Prostate gland (tissue), 2 donors: ENCODE results near the gene ICE2. TPM values are rescaled to one million over a fixed set of nuclear protein-coding genes. Genes with fewer than 3 reads are reported as not detected.

Source experiments
- DNase-seq: peaks from one replicate; pipeline ENCODE4 v3.0.0-alpha.2; 2019; ENCODE audit warnings: low spot score
- H3K27ac ChIP-seq, 2 donors: fragments of 200-600 bp; sonication (generic); 2 replicates each; pipeline ENCODE4 v1.5.1; 2017 to 2019
- H3K27me3 ChIP-seq: fragments of 200-600 bp; sonication (generic); replicated peaks from 2 replicates; pipeline ENCODE4 v1.5.1; 2019; ENCODE audit not compliant: insufficient read depth
- H3K36me3 ChIP-seq, 2 donors: fragments of 200-600 bp; sonication (generic); 1 replicate in 1 of 2; 2 replicates in 1 of 2; pipeline versions ENCODE4 v1.5.1 to v1.8.1; 2017 to 2019
- H3K4me1 ChIP-seq: fragments of 200-600 bp; sonication (generic); replicated peaks from 2 replicates; pipeline ENCODE4 v1.5.1; 2019
- H3K4me3 ChIP-seq, 2 donors: fragments of 200-600 bp; sonication (generic); 2 replicates each; pipeline ENCODE4 v1.5.1; 2017 to 2019
- H3K9me3 ChIP-seq: fragments of 200-600 bp; sonication (generic); 2 replicates; pipeline ENCODE4 v1.5.1; 2017
- CTCF ChIP-seq, 4 experiments: fragments of 200-600 bp in 2 of 4; fragments of 450-650 bp in 2 of 4; sonication (generic) in 2 of 4; IDR thresholded peaks; 1 replicate in 3 of 4; 2 replicates in 1 of 4; pipeline ENCODE4 v1.5.1; 2016 to 2019; ENCODE audit warnings: antibody characterized with exemption in 4 of 4, mild to moderate bottlenecking in 2 of 4, moderate library complexity in 2 of 4
- POLR2A ChIP-seq: fragments of 450-650 bp; IDR thresholded peaks from one replicate; pipeline ENCODE4 v1.6.1; 2016; ENCODE audit warnings: antibody characterized with exemption, mild to moderate bottlenecking
- POLR2AphosphoS5 ChIP-seq: sonication (generic); formaldehyde crosslinking; IDR thresholded peaks from one replicate; pipeline ENCODE4 v1.6.1; 2017; ENCODE audit warnings: antibody characterized with exemption
- WGBS: methylation state at CpG from one replicate; pipeline ENCODE4 v1.1.5; 2018; 5-methylcytosine and 5-hydroxymethylcytosine counted together
- intact Hi-C: fragments of 100-400 bp; cut with DNase I; formaldehyde crosslinking; loops from one replicate; pipeline ENCODE4 v1.14.2; 2022
- total RNA-seq, 2 donors: library from RNA; depleted of rRNA; stranded (reverse); fragments of >200 nt; gene quantifications; one replicate each; pipeline ENCODE4 v1.1.0, GENCODE V29; 2016

Gene ICE2
- total RNA-seq, 2 donors from 2014 or later, result 33.0 to 34.5 TPM

DNA sequence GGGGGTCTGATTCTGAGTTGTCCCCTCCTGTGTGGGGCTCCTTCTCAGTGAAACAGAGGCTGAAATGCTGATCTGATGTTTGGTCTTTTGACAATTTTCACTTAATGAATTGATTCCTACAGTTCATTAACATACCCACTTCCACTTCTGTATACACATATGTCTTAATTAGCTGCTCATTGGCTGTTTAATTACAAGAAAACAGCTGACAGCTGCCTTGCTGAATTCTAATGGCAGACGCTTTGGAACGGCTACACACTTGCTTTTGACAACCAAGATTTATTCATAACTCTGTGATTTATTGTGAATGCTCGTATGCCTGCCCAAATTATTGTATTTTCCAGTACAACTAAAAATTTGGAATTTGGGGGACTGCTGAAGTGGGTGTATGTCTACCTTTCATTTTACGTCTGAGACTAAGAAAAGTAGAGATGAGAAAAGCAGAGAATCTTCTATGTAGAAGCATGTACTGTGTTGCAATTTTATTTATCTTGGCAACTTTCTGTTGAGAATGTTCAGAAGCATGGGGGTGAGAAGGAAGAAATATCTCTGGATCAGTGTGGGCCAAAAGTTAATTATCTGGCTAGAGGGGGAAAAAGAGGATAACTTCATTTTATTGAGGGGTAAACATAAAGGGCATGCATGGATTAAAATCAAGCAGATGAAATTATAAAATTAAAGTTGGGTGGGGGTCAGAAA lies 46.5 kb upstream of the ICE2 start:
- intact Hi-C loops, result no loop called here
- peaks cover 4% of the 10 kb centered on the region for H3K4me1 ChIP-seq
- no peaks in the 10 kb centered on the region for H3K36me3 ChIP-seq
- H3K27me3 ChIP-seq, result no peaks in the 10 kb centered on the region
- H3K9me3 ChIP-seq, result no peaks in the 10 kb centered on the region
- H3K4me3 ChIP-seq, result no peak overlapping the region
- WGBS, result 40% methylated on average over 4 of the region's 4 CpGs
- no peak for DNase-seq
- TF ChIP-seq POLR2A (no peak), POLR2AphosphoS5 (no peak), CTCF (IDR thresholded peaks at IDR 0.05) (no peak)
- no peak overlapping the region for H3K27ac ChIP-seq

GRCh38 chr15:60523056-60523455 lies 44.1 kb upstream of the ICE2 start:
- TF ChIP-seq POLR2A, result no peak
- TF ChIP-seq CTCF (IDR thresholded peaks at IDR 0.05), result no peak
- no peak for TF ChIP-seq POLR2AphosphoS5
- no peak overlapping the region for H3K27ac ChIP-seq
- H3K9me3 ChIP-seq, result no peaks in the 10 kb centered on the region
- intact Hi-C loops, result no loop called here
- WGBS, result 36% methylated on average over 2 of the region's 2 CpGs
- DNase-seq, result no peak
- H3K27me3 ChIP-seq, result no peaks in the 10 kb centered on the region
- H3K36me3 ChIP-seq, result no peaks in the 10 kb centered on the region
- H3K4me3 ChIP-seq, result no peak overlapping the region
- no peaks in the 10 kb centered on the region for H3K4me1 ChIP-seq

DNA sequence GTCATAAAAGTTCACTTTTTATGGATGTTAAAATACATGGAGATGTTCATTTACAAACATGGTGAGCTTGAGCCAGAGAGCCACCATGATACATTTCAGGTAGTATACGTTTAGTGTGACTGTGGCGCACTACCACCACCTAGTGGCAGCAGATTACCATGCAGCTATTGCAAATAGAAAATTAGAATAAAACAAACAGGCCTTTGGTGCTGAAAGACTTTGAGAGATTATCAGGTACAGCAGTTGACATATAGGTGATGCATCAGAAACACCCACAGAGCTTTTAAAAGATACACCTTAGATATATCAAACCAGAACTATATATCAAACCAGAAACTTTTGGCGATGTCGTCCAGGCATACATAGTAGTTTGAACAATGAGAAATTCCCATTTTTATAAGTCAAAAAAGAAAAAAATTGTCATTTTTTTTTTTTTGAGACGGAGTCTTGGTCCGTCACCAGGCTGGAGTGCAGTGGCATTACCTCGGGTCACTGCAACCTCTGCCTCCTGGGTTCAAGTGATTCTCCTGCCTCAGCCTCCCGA lies 42.0 kb upstream of the ICE2 start:
- WGBS, result 73% methylated on average over 8 of the region's 8 CpGs
- DNase-seq, result peak; percentile 61
- Histone ChIP-seq H3K4me3 (no peak overlapping the region), H3K4me1 (no peaks in the 10 kb centered on the region), H3K9me3 (no peaks in the 10 kb centered on the region), H3K27ac (no peak overlapping the region), H3K36me3 (no peaks in the 10 kb centered on the region), H3K27me3 (no peaks in the 10 kb centered on the region)
- intact Hi-C loops, result no loop called here
- peak; percentile 67 to 82 (median 79) for TF ChIP-seq CTCF (IDR thresholded peaks at IDR 0.05)
- no peak for TF ChIP-seq POLR2A
- TF ChIP-seq POLR2AphosphoS5, result no peak

DNA sequence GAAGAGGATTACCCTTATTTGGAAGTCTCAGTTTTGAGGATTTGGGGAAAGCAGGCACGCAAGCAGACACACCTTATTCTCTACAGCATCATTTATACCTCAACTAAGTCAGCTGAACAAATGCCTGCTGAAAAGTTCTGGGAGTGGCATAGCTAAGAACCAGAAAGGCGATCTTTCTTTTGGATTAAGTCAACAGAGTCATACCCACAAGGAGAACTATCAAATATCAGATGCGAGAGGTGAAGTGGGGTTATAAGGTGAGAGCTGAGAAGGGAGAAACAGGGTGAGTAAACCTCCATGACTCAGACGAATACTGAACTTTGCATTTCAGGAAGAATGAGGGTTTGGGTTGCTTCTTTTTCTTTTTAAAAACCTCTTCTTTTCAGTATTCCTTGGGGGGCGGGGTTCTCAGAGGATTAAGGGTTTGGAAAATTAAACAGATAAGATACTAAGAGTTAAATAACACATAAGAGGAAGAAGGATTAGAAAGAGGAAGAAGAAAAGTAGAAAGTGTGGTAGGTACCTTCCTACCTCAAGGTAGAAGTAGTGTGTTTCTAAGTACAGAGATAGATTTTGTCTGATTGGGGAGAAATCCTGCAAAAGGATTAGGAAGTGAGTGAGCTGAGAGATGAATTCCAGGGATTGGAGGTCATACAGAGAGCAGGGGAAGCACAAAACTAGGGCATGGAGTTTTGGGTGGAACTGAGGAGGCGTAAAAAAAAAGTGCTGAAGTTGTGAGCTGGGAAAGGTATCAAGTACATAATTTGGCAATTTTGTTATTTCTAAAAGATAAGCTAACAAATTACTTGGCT lies 41.3 kb upstream of the ICE2 start:
- Histone ChIP-seq H3K27me3 (no peaks in the 10 kb centered on the region), H3K4me3 (no peak overlapping the region), H3K27ac (no peak overlapping the region), H3K9me3 (no peaks in the 10 kb centered on the region), H3K36me3 (no peaks in the 10 kb centered on the region), H3K4me1 (no peaks in the 10 kb centered on the region)
- no peak for TF ChIP-seq POLR2AphosphoS5
- DNase-seq, result no peak
- 67% methylated on average over 6 of the region's 6 CpGs for WGBS
- intact Hi-C loops, result no loop called here

DNA sequence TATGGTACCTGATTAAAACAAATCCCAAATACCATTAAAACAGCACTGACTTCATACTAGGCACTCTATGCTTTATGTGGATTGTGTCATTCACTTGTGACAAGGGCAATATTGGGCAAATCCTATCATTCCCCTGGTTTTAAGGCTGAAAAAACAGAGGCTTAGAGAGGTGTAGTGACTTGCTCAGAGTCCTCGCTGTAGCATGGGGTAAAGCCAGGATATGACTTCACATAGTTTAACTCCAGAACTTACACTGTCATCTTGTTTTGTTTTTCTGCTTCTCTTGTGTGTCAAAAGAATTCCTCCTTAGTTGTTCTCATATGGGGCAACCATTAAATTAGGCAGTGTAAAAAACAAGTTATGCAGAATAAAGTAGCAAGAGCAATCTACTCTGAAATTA lies 40.3 kb upstream of the ICE2 start:
- no peaks in the 10 kb centered on the region for H3K9me3 ChIP-seq
- no peak for DNase-seq
- H3K4me1 ChIP-seq, result no peaks in the 10 kb centered on the region
- no peak overlapping the region for H3K4me3 ChIP-seq
- intact Hi-C loops, result no loop called here
- no peak for TF ChIP-seq POLR2A
- no peak for TF ChIP-seq CTCF (IDR thresholded peaks at IDR 0.05)
- no peak for TF ChIP-seq POLR2AphosphoS5
- no peaks in the 10 kb centered on the region for H3K27me3 ChIP-seq
- no peaks in the 10 kb centered on the region for H3K36me3 ChIP-seq
- 81% methylated on average over 1 of the region's 1 CpG for WGBS
- no peak overlapping the region for H3K27ac ChIP-seq
